ENCODE data around the gene C9orf72. TPM values are rescaled to one million over a fixed set of nuclear protein-coding genes. Genes with fewer than 3 reads are reported as not detected.
A peak's percentile ranks its signal among the peaks of the same experiment; 100 is the strongest.

C9orf72 gene
- total and polyA plus RNA-seq, 2 of the 8 experiments (the other 6 are each of a cell fraction or from before 2014, with no cell fraction given), result 7.2 to 17.5 TPM

DNA sequence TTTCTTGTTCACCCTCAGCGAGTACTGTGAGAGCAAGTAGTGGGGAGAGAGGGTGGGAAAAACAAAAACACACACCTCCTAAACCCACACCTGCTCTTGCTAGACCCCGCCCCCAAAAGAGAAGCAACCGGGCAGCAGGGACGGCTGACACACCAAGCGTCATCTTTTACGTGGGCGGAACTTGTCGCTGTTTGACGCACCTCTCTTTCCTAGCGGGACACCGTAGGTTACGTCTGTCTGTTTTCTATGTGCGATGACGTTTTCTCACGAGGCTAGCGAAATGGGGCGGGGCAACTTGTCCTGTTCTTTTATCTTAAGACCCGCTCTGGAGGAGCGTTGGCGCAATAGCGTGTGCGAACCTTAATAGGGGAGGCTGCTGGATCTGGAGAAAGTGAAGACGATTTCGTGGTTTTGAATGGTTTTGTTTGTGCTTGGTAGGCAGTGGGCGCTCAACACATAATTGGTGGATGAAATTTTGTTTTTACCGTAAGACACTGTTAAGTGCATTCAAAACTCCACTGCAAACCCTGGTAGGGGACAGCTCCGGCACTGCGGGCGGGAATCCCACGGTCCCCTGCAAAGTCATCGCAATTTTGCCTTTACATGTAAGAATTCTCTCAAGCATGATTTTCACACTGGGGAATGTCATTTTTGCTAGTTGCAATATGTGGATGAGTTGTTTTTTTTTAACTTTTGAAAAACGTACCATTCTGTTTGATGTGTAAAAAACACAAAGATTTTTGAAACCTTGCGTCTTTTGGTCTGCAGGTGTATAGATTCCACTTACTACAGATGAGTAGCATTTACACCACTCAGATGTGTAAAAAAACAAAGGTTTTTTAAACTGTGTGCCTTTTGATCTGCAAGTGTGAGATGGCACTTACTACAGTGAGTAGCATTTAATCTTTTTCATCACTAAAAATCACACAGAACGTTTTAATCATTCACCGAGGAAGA is 631 bp upstream of the C9orf72 start (continued):
- TF ChIP-seq SIX5 (IDR thresholded peaks at IDR 0.05; ENCODE audit: low read depth, low read length) (no peak), JUN (IDR thresholded peaks at IDR 0.05; ENCODE audit: low read depth, low read length) (0 out of 2 replicates have a peak, but pooled peaks have one; percentile 16), TBP (IDR thresholded peaks at IDR 0.05; ENCODE audit: low read depth, low read length) (peak; percentile 92), TAF7 (optimal IDR thresholded peaks at IDR 0.05; ENCODE audit: borderline replicate concordance, low read depth, low read length) (peak; percentile 74), PHF8 (conservative IDR thresholded peaks at IDR 0.05; ENCODE audit: low read depth, low read length) (peak; percentile 79), MAFK (IDR thresholded peaks at IDR 0.05; ENCODE audit: low read depth, low read length) (no peak), RBBP5 (IDR thresholded peaks at IDR 0.05; ENCODE audit: borderline replicate concordance, low read depth, low read length) (no peak), SIRT6 (IDR thresholded peaks at IDR 0.05; ENCODE audit: low read length) (no peak), E2F6 (IDR thresholded peaks at IDR 0.05) (peak; percentile 29; the same call in 1 of the 2 replicates), POU5F1 (IDR thresholded peaks at IDR 0.05; ENCODE audit: low read depth, low read length) (no peak), ATF2 (IDR thresholded peaks at IDR 0.05; ENCODE audit: low read length) (peak; percentile 98)
